ENCODE measurements around the gene DTNBP1.

DTNBP1 gene

DNA sequence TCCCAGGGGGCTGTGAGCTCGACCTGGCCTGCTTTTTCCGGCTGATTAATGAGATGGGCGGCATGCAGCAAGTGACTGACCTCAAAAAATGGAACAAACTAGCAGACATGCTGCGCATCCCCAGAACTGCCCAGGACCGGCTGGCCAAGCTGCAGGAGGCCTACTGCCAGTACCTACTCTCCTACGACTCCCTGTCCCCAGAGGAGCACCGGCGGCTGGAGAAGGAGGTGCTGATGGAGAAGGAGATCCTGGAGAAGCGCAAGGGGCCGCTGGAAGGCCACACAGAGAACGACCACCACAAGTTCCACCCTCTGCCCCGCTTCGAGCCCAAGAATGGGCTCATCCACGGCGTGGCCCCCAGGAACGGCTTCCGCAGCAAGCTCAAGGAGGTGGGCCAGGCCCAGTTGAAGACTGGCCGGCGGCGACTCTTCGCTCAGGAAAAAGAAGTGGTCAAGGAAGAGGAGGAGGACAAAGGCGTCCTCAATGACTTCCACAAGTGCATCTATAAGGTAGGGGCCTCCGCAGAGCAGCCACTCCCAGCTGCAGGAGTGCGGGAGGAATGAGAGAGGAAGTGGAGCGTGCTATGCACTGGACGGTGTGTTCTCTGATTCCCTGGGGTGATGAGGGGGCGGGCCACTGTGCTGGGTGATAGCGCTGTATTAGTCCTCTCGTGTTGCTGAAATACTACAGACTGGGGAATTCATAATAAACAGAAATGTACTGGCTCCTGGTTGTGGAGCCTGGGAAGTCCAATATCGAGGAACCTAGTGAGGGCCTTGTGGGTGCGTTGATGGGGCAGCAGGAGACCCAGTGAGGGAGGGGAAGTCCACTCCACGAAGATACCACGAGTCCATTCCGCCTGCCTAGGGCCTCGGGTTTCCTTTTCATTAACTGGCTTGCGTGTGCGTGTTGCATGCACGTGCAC lies 161.7 kb downstream of the DTNBP1 start:
- DNase-seq (ENCODE audit: low spot score), result peak; percentile 30

- no peak for DNase-seq (ENCODE audit: low spot score)
Observed at GRCh38 chr6:15500078-15500740, 162.6 kb downstream of the DTNBP1 start.

- no peak for DNase-seq (ENCODE audit: low spot score)
Observed at GRCh38 chr6:15499591-15499990, 163.2 kb downstream of the DTNBP1 start.

GRCh38 chr6:15499125-15499524 lies 163.7 kb downstream of the DTNBP1 start:
- peak; percentile 52 for DNase-seq (ENCODE audit: low spot score)

- DNase-seq (ENCODE audit: low spot score), result no peak
Observed at GRCh38 chr6:15498640-15499039, 164.2 kb downstream of the DTNBP1 start.

DNA sequence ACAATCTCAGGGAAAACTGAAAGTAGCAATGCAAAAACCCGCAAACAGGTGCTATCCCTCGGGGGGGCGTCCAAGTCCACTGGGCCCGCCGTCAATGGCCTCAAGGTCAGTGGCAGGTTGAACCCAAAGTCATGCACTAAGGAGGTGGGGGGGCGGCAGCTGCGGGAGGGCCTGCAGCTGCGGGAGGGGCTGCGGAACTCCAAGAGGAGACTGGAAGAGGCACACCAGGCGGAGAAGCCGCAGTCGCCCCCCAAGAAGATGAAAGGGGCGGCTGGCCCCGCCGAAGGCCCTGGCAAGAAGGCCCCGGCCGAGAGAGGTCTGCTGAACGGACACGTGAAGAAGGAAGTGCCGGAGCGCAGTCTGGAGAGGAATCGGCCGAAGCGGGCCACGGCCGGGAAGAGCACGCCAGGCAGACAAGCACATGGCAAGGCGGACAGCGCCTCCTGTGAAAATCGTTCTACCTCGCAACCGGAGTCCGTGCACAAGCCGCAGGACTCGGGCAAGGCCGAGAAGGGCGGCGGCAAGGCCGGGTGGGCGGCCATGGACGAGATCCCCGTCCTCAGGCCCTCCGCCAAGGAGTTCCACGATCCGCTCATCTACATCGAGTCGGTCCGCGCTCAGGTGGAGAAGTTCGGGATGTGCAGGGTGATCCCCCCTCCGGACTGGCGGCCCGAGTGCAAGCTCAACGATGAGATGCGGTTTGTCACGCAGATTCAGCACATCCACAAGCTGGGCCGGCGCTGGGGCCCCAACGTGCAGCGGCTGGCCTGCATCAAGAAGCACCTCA lies 166.3 kb downstream of the DTNBP1 start:
- DNase-seq (ENCODE audit: low spot score), result peak; percentile 57

- peak; percentile 64 for DNase-seq (ENCODE audit: low spot score)
Observed at GRCh38 chr6:15495375-15495901, 167.4 kb downstream of the DTNBP1 start.

GRCh38 chr6:15493437-15494168 lies 169.2 kb downstream of the DTNBP1 start:
- peak; percentile 44 for DNase-seq (ENCODE audit: low spot score)

DNA sequence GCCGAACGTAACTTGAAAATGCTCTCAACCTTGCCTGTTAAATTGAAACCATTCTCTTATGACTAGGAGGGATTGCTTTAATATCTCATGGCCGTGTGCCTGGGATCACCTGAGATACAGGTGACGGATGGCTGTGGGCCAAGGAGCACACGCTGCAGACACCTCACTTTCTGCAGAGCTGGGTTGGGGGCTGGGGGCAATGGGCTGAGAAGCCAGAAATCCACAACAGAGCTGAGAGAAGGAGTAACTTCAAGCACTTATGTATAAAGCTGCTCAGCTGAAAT lies 170.9 kb downstream of the DTNBP1 start:
- no peak for DNase-seq (ENCODE audit: low spot score)

DNA sequence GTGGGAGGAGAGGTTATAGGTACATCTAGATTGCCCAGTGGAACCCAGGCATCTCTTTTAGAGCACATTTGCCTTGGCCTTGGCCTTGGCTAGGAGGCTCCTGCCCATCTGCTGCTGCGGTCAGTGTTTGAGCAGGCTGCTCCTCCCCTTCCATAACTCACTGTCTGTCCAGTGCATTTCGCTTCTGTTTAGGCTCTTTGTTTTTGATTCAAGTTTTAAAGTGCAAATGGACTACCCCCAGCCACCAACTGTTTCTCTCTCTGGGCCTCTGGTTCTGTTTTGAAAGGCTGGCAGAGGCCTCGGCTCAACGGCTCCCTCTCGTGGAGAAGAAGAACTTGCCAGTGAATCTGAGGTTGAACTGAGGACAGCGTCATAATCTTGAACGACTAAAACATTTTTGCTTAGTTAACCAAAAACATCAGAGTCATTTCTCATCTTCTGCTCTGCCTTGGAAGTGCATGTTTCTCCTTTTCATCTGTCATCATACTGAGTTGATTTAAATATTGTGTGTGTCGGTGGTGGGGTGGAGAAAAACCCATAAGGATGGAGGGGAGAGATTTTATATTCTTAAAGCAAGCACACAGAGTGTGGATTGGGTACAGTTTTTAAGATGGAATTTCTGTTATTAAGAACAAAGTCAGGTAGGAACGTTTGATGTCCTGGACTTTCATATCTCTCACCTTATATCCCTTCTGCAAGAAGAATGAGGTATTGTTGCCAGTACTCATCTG lies 171.4 kb downstream of the DTNBP1 start:
- no peak for DNase-seq (ENCODE audit: low spot score)

DNA sequence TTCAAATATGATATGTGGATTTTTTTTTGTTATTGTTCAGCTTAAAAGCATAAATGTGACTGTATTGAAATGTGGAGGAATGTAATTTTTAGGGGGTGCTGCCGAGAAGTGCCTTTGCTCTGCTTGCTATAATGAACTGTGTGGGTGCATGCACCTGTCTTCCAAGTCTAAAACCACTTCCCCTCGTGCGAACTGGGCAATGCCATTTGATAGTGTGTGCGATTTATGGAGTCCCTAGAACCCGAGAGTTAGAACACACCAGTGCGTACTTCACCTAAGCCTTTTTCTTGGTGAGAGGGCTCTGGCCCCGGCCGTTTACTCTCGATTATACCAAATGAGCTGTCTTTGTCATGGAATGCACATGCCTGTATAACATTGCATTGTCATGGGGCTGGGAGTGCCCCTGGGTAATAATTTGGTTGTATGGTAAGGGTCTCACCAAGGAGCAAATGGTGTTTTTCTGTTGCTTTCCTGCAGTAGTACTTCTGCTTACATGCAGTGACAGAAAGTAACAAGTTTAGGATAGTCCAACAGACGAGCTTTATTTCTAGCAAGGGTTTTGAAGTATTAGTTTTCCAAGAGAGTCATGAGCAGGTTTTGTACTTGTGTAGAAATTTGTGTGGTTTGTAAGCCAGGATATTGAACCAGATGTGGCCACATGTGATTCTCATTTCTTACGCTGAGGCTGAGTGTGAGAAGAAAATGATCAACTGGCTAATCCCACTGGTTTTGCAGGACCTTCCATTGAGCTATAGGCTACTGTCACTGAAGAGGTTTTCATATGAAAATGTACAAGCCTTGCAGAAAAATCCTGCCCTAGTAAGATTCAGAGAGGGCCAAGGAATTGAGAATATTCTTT lies 172.4 kb downstream of the DTNBP1 start:
- no peak for DNase-seq (ENCODE audit: low spot score)

DNA sequence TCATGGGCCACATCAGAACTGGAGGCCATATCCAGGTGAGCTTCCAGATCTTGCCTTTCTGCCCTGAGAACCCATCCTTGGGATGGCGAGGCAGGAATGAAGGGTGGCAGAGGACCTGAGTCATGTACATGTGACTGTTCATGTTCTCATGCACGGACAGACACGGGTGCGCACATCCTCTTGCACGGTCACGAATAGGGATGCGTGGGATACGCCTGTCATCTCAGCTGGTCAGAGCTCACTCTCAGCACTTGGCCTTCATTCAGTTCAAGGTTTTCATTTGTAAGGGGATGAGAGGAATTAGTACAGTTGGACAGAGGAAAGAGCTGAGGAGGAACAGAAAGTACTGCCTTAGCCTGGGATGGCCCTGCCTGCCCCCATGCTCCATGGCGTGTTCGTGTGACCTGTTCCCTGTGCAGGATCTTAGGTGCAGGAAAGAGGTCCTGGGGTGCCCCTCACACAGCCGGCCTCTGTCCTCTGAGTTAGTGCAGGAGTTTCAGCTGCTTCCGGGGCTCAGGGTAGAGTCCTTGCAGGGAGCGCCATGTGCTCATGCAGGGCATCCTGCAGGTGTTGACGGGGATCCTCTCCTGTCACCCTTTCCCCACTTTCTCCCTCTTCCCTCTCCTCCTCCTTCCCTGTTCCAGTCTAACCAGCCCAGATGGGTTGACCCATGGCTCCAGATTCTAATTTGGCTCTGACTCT lies 173.4 kb downstream of the DTNBP1 start:
- DNase-seq (ENCODE audit: low spot score), result no peak

GRCh38 chr6:15487262-15487661 lies 175.6 kb downstream of the DTNBP1 start:
- DNase-seq (ENCODE audit: low spot score), result no peak

DNA sequence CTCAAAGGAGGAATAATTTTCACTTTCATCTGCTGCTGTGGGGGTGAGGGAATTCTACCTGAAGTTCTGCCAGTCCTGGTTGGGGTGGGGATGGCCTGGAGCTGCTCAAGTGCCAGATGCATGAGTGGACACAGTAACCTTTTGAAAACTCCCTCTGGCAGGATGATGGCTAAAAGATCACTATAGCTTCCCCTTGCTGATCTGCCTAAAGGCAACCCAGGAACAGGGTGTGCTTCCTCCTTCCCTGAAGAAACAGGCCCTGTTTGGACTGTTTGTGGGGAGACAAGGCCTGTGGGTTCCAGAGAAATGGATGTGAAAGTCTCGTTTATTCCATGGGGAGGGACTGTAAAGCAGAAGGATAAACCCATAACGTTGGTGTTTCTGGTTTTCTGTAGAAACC lies 176.9 kb downstream of the DTNBP1 start:
- DNase-seq (ENCODE audit: low spot score), result no peak

- no peak for DNase-seq (ENCODE audit: low spot score)
Observed at GRCh38 chr6:15484821-15485220, 178.0 kb downstream of the DTNBP1 start.

DNA sequence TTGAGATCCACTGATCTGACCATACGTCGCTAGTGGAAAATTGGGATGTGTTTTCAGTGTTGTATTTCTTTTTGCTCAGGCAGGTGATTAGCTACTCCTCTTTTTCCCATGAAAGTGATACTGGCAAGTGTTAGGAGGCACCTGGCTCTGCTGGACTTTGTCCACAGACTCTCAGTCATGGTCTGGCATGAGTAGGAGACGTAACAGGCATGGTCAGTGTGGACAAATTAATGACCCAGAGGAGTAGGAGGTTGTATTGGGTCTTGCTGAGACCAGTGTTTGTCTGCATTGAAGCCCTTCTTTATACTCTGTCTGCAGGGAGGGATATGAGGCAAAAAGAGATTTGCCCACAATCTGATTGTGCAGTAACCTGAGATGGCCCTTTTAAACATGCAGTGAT lies 178.7 kb downstream of the DTNBP1 start:
- no peak for DNase-seq (ENCODE audit: low spot score)

DNA sequence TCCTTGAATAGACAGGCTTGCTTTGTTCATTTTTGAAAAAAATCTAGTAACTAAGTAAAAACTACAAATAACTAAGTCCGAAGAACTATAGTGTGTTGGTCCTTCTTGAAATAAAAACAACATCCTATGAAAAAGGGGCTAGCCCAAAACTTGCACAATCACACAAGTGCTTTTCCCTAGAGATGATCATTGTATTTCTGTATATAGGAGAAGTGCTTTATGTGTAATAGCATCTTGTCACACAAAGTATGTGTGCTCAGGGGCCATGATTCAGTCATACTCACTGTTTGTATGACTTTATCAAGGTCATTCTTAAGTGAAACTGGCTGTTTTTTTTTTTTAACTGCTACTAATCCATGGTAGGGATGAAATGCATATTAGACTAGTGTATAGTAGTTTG lies 179.8 kb downstream of the DTNBP1 start:
- DNase-seq (ENCODE audit: low spot score), result no peak

DNA sequence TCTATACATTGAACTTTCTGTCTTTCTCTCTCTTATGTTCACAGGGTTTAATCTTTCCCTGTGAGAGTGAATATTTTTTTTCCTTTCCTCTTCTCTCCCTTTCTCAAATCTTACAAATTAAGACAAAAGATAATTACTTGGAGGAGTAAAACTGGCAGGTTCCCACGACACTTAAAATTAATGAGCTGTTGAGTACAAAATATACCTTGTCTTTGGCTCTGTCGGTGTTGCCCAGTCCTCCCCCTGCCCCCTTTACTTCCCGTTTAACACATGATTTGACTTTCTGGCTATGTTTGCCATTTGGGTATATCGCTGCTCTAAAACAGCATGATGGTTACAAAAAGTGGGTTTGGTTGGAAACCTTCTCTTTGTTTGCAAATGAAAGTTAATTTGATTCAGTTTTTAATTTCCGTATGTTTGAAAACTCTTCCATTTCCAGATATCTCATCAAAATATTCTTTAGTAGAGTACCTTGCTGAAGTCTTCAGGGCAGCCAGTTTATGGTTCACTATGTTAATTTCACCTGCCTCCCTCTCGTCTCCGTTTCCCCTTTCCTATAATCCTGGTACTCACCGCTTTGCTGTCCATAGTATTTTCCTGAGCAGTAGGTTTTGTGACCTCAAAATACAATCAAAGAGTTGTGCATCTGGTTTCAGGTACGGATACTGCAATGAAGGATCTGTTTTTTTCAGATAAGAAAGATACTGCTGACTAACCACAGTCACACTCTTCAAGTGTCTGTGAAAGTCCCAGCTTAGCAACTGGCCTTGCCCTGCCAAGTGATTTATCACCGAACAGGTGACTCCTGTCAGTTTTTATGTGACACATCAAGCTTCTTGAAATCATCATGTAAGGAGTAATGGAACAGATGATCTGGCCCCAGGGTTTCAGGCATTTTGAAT lies 181.2 kb downstream of the DTNBP1 start:
- DNase-seq (ENCODE audit: low spot score), result no peak

GRCh38 chr6:15480525-15480924 lies 182.3 kb downstream of the DTNBP1 start:
- DNase-seq (ENCODE audit: low spot score), result no peak

Data from left forelimb (tissue), 1 donor.